Measurements from ENCODE around the gene RPL27. TPM values are rescaled to one million over a fixed set of nuclear protein-coding genes. Genes with fewer than 3 reads are reported as not detected.
A peak's percentile ranks its signal among the peaks of the same experiment; 100 is the strongest.

The RPL27 gene
- total RNA-seq, 4 donors from 2014 or later = 775 to 1,810 (median 1,289) TPM

GRCh38 chr17:43018932-43019331 lies 20.7 kb downstream of the RPL27 start:
- H3K27me3 ChIP-seq = no peaks in the 10 kb centered on the region
- TF ChIP-seq POLR2A (IDR thresholded peaks at IDR 0.05) (no peak), CTCF (IDR thresholded peaks at IDR 0.05) (no peak)
- peak overlapping the region in 1 of 4 donors; percentile 88 for H3K4me3 ChIP-seq
- no peaks in the 10 kb centered on the region for H3K9me3 ChIP-seq
- intact Hi-C loops (cut with DNase I) = no loop called here
- H3K27ac ChIP-seq = peak overlapping the region in 3 of 4 donors; percentile 38 to 92 (median 90)
- H3K4me1 ChIP-seq = peaks cover 16 to 77% (median 47%) of the 10 kb centered on the region in 3 donors
- peaks cover 7 to 45% (median 7%) of the 10 kb centered on the region in 3 donors for H3K36me3 ChIP-seq
- WGBS, 2 donors = 35 to 38% methylated on average over 4 of the region's 4 CpGs
- no peak for DNase-seq

- TF ChIP-seq CTCF (IDR thresholded peaks at IDR 0.05) (no peak), POLR2A (IDR thresholded peaks at IDR 0.05) (no peak)
- intact Hi-C loops (cut with DNase I) = no loop called here
- DNase-seq = no peak
Measured at GRCh38 chr17:43019418-43019817, 21.2 kb downstream of the RPL27 start.

DNA sequence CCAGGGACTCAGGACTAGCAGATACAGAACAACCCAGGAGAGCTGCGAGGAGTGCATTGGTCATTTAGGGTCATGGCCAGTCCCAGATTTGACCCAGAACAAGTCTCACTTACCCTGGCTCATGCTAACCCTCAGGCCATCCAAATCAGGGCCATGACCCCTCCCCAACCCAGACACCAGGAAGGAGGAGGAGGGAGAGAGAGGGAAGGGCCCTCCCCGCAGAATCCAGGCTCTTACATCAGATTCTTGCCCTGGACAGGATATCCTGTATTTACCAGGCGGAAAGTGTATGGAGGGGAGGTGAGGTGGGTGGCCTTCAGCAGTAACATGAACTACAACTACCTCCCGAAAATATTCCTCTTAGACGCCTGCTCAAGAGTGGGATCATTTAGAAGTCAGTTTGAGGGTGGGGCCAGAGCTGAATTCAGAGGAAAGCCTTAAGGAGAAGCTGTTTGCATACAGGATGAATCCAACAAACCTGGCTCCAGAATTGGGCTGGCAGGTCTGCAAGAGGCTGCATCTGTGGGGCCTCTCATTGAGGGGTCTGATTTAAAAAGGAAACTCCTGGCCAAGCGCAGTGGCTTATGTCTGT lies 21.9 kb downstream of the RPL27 start:
- intact Hi-C loops (cut with DNase I) = loop anchor here (10.0 kb wide), 1 partner anchor 105 kb away; the partner anchor contains the start of gene BRCA1
- no peak for DNase-seq
- 42 to 64% methylated on average over 2 to 5 of the region's 6 CpGs for WGBS, 2 donors
- Histone ChIP-seq H3K4me3 (peak overlapping the region in 3 of 4 donors; percentile 77 to 97 (median 88)), H3K36me3 (peaks cover 5 to 33% (median 7%) of the 10 kb centered on the region in 3 donors), H3K4me1 (peaks cover 20 to 75% (median 41%) of the 10 kb centered on the region in 3 donors), H3K9me3 (no peaks in the 10 kb centered on the region), H3K27ac (peak overlapping the region; percentile 46 to 92 (median 86)), H3K27me3 (no peaks in the 10 kb centered on the region)
- TF ChIP-seq CTCF (IDR thresholded peaks at IDR 0.05) (no peak), POLR2A (IDR thresholded peaks at IDR 0.05) (no peak)

More at GRCh38 chr17:43019418-43019817, 21.2 kb downstream of the RPL27 start:
- H3K4me3 ChIP-seq = peak overlapping the region in 3 of 4 donors; percentile 2 to 97 (median 88)
- peaks cover 5 to 40% (median 7%) of the 10 kb centered on the region in 3 donors for H3K36me3 ChIP-seq
- WGBS, 2 donors = 35 to 40% methylated on average over 7 of the region's 7 CpGs
- no peaks in the 10 kb centered on the region for H3K9me3 ChIP-seq
- no peaks in the 10 kb centered on the region for H3K27me3 ChIP-seq
- H3K4me1 ChIP-seq = peaks cover 14 to 77% (median 48%) of the 10 kb centered on the region in 3 donors
- H3K27ac ChIP-seq = peak overlapping the region; percentile 46 to 92 (median 86)

- Histone ChIP-seq H3K27ac (peak overlapping the region; percentile 80 to 96 (median 91)), H3K4me1 (peaks cover 20 to 71% (median 39%) of the 10 kb centered on the region in 3 donors), H3K36me3 (peaks cover 2 to 24% (median 5%) of the 10 kb centered on the region in 3 donors), H3K9me3 (no peaks in the 10 kb centered on the region), H3K4me3 (peak overlapping the region; percentile 77 to 97 (median 84)), H3K27me3 (no peaks in the 10 kb centered on the region)
- WGBS, 2 donors = 23 to 56% methylated on average over 5 to 17 of the region's 40 CpGs
- intact Hi-C loops (cut with DNase I) = loop anchor here (10.0 kb wide), 1 partner anchor 104 kb away; the partner anchor contains the start of gene BRCA1
- TF ChIP-seq CTCF (IDR thresholded peaks at IDR 0.05) (no peak), POLR2A (IDR thresholded peaks at IDR 0.05) (peak in 1 of 4 donors; percentile 28)
- no peak for DNase-seq
Measured at GRCh38 chr17:43020789-43021740, 22.8 kb downstream of the RPL27 start.

Measured in esophagus squamous epithelium (tissue), 5 donors.